Stimulated activated CD8-positive, alpha-beta memory T cell treated with anti-CD3 and anti-CD28 coated beads, Interleukin-15, amount 100 ng/mL, for 4 hours (primary cell): ENCODE data around the gene TMEM236.

Source experiments
- DNase-seq, 2 donors: peaks; one replicate each; pipeline ENCODE4 v3.0.0-alpha.2; 2020; ENCODE audit warnings: low read depth in 2 of 2

TMEM236 gene

GRCh38 chr10:17740668-17741067 lies 11.3 kb upstream of the TMEM236 start:
- DNase-seq = no peak

- peak; percentile 10 to 43 for DNase-seq
Observed at GRCh38 chr10:17742918-17743317, 9.1 kb upstream of the TMEM236 start.

- no peak for DNase-seq
Observed at GRCh38 chr10:17743437-17743836, 8.6 kb upstream of the TMEM236 start.

GRCh38 chr10:17744341-17744861 lies 7.6 kb upstream of the TMEM236 start:
- DNase-seq = no peak

GRCh38 chr10:17747883-17748550 lies 4.0 kb upstream of the TMEM236 start:
- DNase-seq = no peak

- DNase-seq = no peak
Observed at GRCh38 chr10:17749890-17750289, 2.1 kb upstream of the TMEM236 start.

GRCh38 chr10:17756557-17757217 lies 4.7 kb downstream of the TMEM236 start:
- DNase-seq = no peak

- DNase-seq = no peak
Observed at GRCh38 chr10:17758200-17758599, 6.2 kb downstream of the TMEM236 start.

GRCh38 chr10:17758896-17759295 lies 6.9 kb downstream of the TMEM236 start:
- DNase-seq = no peak

- no peak for DNase-seq
Observed at GRCh38 chr10:17764142-17764541, 12.1 kb downstream of the TMEM236 start.

- no peak for DNase-seq
Observed at GRCh38 chr10:17765602-17766001, 13.6 kb downstream of the TMEM236 start.

GRCh38 chr10:17766731-17767130 lies 14.7 kb downstream of the TMEM236 start:
- no peak for DNase-seq

GRCh38 chr10:17768496-17768895 lies 16.5 kb downstream of the TMEM236 start:
- DNase-seq = no peak

GRCh38 chr10:17768957-17769356 lies 17.0 kb downstream of the TMEM236 start:
- DNase-seq = no peak

- DNase-seq = no peak
Observed at GRCh38 chr10:17771017-17771416, 19.0 kb downstream of the TMEM236 start.

GRCh38 chr10:17779784-17780183 lies 27.8 kb downstream of the TMEM236 start:
- no peak for DNase-seq

GRCh38 chr10:17780727-17781126 lies 28.7 kb downstream of the TMEM236 start:
- no peak for DNase-seq

GRCh38 chr10:17781856-17782255 lies 29.9 kb downstream of the TMEM236 start:
- DNase-seq = no peak

- DNase-seq = no peak
Observed at GRCh38 chr10:17782921-17783665, 31.1 kb downstream of the TMEM236 start.

GRCh38 chr10:17783751-17784150 lies 31.8 kb downstream of the TMEM236 start:
- DNase-seq = no peak

- DNase-seq = no peak
Observed at GRCh38 chr10:17784688-17785087, 32.7 kb downstream of the TMEM236 start.

GRCh38 chr10:17785276-17785930 lies 33.4 kb downstream of the TMEM236 start:
- no peak for DNase-seq
